Spleen (tissue), 11 donors: ENCODE data around the gene ACAN. TPM values are rescaled to one million over a fixed set of nuclear protein-coding genes. Genes with fewer than 3 reads are reported as not detected.
A peak's percentile ranks its signal among the peaks of the same experiment; 100 is the strongest.

Source experiments
- DNase-seq: peaks from one replicate; pipeline ENCODE4 v3.0.0-alpha.2; 2020
- H3K27ac ChIP-seq, 8 donors: fragments of 200-600 bp; sonication (generic) in 7 of 8; 1 replicate in 4 of 8; 2 replicates in 4 of 8; pipeline versions ENCODE4 v1.5.0 to v1.8.0; 2016 to 2021; ENCODE audit warnings: inconsistent platforms in 4 of 8, mild to moderate bottlenecking in 4 of 8, moderate library complexity in 1 of 8
- H3K27me3 ChIP-seq, 7 donors: fragments of 200-600 bp; sonication (generic) in 6 of 7; replicated peaks in 1 of 7; 1 replicate in 4 of 7; 2 replicates in 3 of 7; pipeline versions ENCODE4 v1.5.0 to v1.8.0; 2016 to 2021; ENCODE audit warnings: inconsistent platforms in 3 of 7, mild to moderate bottlenecking in 1 of 7
- H3K36me3 ChIP-seq, 6 donors: fragments of 200-600 bp; sonication (generic) in 5 of 6; 1 replicate in 4 of 6; 2 replicates in 2 of 6; pipeline versions ENCODE4 v1.5.0 to v1.8.0; 2016 to 2021; ENCODE audit warnings: inconsistent platforms in 2 of 6
- H3K4me1 ChIP-seq, 6 donors: fragments of 200-600 bp; sonication (generic) in 5 of 6; 1 replicate in 3 of 6; 2 replicates in 3 of 6; pipeline versions ENCODE4 v1.5.0 to v1.8.0; 2016 to 2021; ENCODE audit warnings: inconsistent platforms in 3 of 6
- H3K4me3 ChIP-seq, 8 donors: fragments of 200-600 bp; sonication (generic) in 7 of 8; 1 replicate in 4 of 8; 2 replicates in 4 of 8; pipeline versions ENCODE4 v1.5.0 to v1.8.0; 2016 to 2021; ENCODE audit warnings: inconsistent platforms in 4 of 8, mild to moderate bottlenecking in 4 of 8, moderate library complexity in 2 of 8
- H3K9me3 ChIP-seq, 8 donors: fragments of 200-600 bp; sonication (generic) in 7 of 8; 1 replicate in 4 of 8; 2 replicates in 4 of 8; pipeline versions ENCODE4 v1.5.0 to v1.8.0; 2016 to 2021; ENCODE audit warnings: inconsistent platforms in 4 of 8
- POLR2A ChIP-seq, 3 donors: fragments of 450-650 bp; IDR thresholded peaks; one replicate each; pipeline ENCODE4 v1.5.1; 2017; ENCODE audit warnings: antibody characterized with exemption in 3 of 3, mild to moderate bottlenecking in 1 of 3
- POLR2AphosphoS5 ChIP-seq, 3 donors: sonication (generic); formaldehyde crosslinking; IDR thresholded peaks; one replicate each; pipeline ENCODE4 v1.5.1; 2017; ENCODE audit warnings: antibody characterized with exemption in 3 of 3
- WGBS, 5 donors: extraction: QIAGEN DNeasy Blood & Tissue Kit in 3 of 5; methylation state at CpG; one replicate each; pipeline versions ENCODE4 v1.1.5 to v1.1.7; 2013 to 2018; 5-methylcytosine and 5-hydroxymethylcytosine counted together
- intact Hi-C: fragments of 100-400 bp; cut with DNase I; formaldehyde crosslinking; loops from one replicate; pipeline ENCODE4 v1.15.0; 2023; ENCODE audit warnings: low total_unique reads
- polyA plus RNA-seq, 3 donors: library from polyadenylated mRNA; stranded (reverse); fragments of 200-250 nt; gene quantifications; one replicate each; pipeline ENCODE4 v1.2.1, GENCODE V29; 2013
- total RNA-seq, 7 donors: library from RNA; depleted of rRNA in 3 of 7; stranded (reverse); fragments of >200 nt in 3 of 7; fragmentation: NEBNext Ultra II Directional in 4 of 7; extraction: Animal tissue kit (Norgen Biotek cat#: 25700) in 4 of 7; gene quantifications; one replicate each; pipeline versions ENCODE4 v1.1.0 to v1.2.1, GENCODE V29; 2016 to 2021
- TF ChIP-seq, protein P1 (sequence below), 11 experiments: fragments of 200-600 bp in 7 of 11; fragments of 450-650 bp in 4 of 11; sonication (generic) in 4 of 11; IDR thresholded peaks in 8 of 11; conservative IDR thresholded peaks in 3 of 11; 1 replicate in 7 of 11; 2 replicates in 4 of 11; pipeline versions ENCODE4 v1.4.0 to v1.8.0; 2016 to 2021; ENCODE audit warnings: antibody characterized with exemption in 11 of 11, inconsistent platforms in 4 of 11, mild to moderate bottlenecking in 1 of 11
- donor health status: healthy with polysubstance abuse.
- donor health status: DM: no; HTN: no; CAD: no; lungs with moderate emphysema.
- donor health status: DM: no; HTN: no; CAD: no.
- donor health status: Bipolar disorder and iron deficiency.
- donor health status: healthy.
- donor health status: DM: no; HTN: no; CAD: no.
- donor health status: DM: yes; HTN: yes; CAD: no.

ACAN gene
- total and polyA plus RNA-seq, 10 donors: 0.09 to 2.1 (median 0.87) TPM

DNA sequence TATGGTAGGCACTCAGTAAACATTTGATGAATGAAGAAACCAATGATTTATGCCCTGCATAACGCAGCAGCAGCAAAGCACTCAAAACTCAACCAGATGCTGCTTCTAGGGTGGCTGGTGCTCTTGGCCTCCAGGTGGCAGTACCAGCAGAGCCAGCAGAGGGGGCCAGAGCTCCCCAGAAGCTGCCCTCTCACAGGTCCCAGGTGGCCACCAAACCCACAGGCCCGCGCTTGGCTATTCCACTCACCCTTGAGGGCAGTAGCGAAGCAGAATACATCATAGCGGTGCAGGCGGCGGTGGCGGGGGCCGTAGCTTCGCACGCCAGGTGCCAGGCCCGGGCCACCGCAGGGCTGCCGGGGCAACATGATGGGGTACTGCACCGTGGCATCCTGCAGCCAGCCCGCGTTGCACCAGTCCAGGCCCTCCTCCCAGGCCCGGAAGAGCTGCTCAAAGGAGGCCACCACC lies 75.5 kb downstream of the ACAN start:
- TF ChIP-seq, protein P1, sequence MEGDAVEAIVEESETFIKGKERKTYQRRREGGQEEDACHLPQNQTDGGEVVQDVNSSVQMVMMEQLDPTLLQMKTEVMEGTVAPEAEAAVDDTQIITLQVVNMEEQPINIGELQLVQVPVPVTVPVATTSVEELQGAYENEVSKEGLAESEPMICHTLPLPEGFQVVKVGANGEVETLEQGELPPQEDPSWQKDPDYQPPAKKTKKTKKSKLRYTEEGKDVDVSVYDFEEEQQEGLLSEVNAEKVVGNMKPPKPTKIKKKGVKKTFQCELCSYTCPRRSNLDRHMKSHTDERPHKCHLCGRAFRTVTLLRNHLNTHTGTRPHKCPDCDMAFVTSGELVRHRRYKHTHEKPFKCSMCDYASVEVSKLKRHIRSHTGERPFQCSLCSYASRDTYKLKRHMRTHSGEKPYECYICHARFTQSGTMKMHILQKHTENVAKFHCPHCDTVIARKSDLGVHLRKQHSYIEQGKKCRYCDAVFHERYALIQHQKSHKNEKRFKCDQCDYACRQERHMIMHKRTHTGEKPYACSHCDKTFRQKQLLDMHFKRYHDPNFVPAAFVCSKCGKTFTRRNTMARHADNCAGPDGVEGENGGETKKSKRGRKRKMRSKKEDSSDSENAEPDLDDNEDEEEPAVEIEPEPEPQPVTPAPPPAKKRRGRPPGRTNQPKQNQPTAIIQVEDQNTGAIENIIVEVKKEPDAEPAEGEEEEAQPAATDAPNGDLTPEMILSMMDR (IDR thresholded peaks at IDR 0.05 in 8 of 11, conservative IDR thresholded peaks at IDR 0.05 in 3 of 11): peak in 8 of 11 experiments; percentile 21 to 66 (median 49)
- TF ChIP-seq POLR2A (IDR thresholded peaks at IDR 0.05): no peak
- H3K27ac ChIP-seq: no peak overlapping the region
- no peaks in the 10 kb centered on the region for H3K4me1 ChIP-seq
- DNase-seq: no peak
- 76 to 89% (median 80%) methylated on average over 6 to 18 of the region's 18 CpGs for WGBS, 5 donors
- H3K4me3 ChIP-seq: no peak overlapping the region
- H3K9me3 ChIP-seq: no peaks in the 10 kb centered on the region
- H3K27me3 ChIP-seq: no peaks in the 10 kb centered on the region
- H3K36me3 ChIP-seq: peaks cover 0 to 74% (median 3%) of the 10 kb centered on the region in 6 donors
- intact Hi-C loops: no loop called here

DNA sequence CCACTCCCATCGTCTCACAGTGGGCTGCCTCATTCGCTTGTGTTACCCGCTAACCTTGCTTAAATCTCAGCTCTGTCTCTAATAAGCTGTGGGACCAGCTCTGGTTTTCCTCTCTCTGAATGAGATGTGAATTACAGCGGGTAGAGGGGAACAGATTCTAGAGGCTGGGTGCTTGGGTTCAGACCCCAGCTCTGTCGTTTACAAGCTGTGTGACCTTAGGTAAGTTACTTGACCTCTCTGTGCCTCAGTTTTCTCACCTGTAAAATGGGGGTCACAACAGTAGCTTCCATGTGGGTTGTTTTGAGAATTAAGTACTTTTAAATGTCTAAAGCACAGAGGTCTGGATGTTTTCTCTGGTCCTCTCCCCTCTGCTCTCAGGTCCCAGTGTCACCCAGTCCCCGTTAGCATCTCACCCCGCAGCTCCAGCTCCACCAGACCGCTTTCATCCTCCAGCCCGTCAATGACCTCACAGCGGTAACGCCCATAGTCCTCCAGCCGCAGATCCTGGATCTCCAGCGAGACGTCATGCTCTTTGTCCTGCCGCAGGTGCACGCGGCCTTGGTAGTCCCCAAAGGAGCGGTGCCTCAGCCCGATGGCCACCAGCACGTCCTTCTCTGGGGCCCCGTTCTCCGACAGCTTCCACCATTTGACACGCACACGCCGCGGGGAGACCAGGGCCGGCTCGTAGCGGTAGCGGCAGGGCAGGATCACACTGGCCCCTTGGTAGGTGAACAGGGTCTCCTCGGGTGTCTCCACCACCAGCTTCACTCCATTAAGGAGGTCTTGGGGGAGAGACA lies 77.9 kb downstream of the ACAN start:
- intact Hi-C loops: no loop called here
- H3K27me3 ChIP-seq: no peaks in the 10 kb centered on the region
- 94 to 97% (median 95%) methylated on average over 19 to 31 of the region's 31 CpGs for WGBS, 5 donors
- H3K4me1 ChIP-seq: no peaks in the 10 kb centered on the region
- TF ChIP-seq POLR2A (IDR thresholded peaks at IDR 0.05): no peak
- no peak for TF ChIP-seq POLR2AphosphoS5 (IDR thresholded peaks at IDR 0.05)
- TF ChIP-seq, protein P1 (IDR thresholded peaks at IDR 0.05 in 8 of 11, conservative IDR thresholded peaks at IDR 0.05 in 3 of 11): no peak
- no peak overlapping the region for H3K27ac ChIP-seq
- DNase-seq: no peak
- H3K4me3 ChIP-seq: no peak overlapping the region
- H3K36me3 ChIP-seq: peaks cover 0 to 85% (median 4%) of the 10 kb centered on the region in 6 donors
- no peaks in the 10 kb centered on the region for H3K9me3 ChIP-seq

- DNase-seq: no peak
- WGBS, 5 donors: 91 to 96% (median 93%) methylated on average over 3 of the region's 3 CpGs
- Histone ChIP-seq H3K4me1 (no peaks in the 10 kb centered on the region), H3K36me3 (peaks cover 0 to 85% (median 7%) of the 10 kb centered on the region in 6 donors), H3K27ac (no peak overlapping the region), H3K9me3 (no peaks in the 10 kb centered on the region), H3K27me3 (no peaks in the 10 kb centered on the region), H3K4me3 (no peak overlapping the region)
- TF ChIP-seq, protein P1 (IDR thresholded peaks at IDR 0.05 in 8 of 11, conservative IDR thresholded peaks at IDR 0.05 in 3 of 11): no peak
- TF ChIP-seq POLR2A (IDR thresholded peaks at IDR 0.05) (no peak), POLR2AphosphoS5 (IDR thresholded peaks at IDR 0.05) (no peak)
- intact Hi-C loops: no loop called here
Observed at GRCh38 chr15:88881775-88882174, 78.5 kb downstream of the ACAN start.

GRCh38 chr15:88882785-88883184 lies 79.5 kb downstream of the ACAN start:
- no peak overlapping the region for H3K27ac ChIP-seq
- WGBS, 5 donors: 77 to 88% (median 83%) methylated on average over 4 of the region's 4 CpGs
- TF ChIP-seq, protein P1 (IDR thresholded peaks at IDR 0.05 in 8 of 11, conservative IDR thresholded peaks at IDR 0.05 in 3 of 11): no peak
- no peak for TF ChIP-seq POLR2AphosphoS5 (IDR thresholded peaks at IDR 0.05)
- no peak for TF ChIP-seq POLR2A (IDR thresholded peaks at IDR 0.05)
- H3K27me3 ChIP-seq: no peaks in the 10 kb centered on the region
- no peaks in the 10 kb centered on the region for H3K9me3 ChIP-seq
- H3K36me3 ChIP-seq: peaks cover 0 to 82% (median 8%) of the 10 kb centered on the region in 6 donors
- H3K4me1 ChIP-seq: no peaks in the 10 kb centered on the region
- DNase-seq: no peak
- H3K4me3 ChIP-seq: no peak overlapping the region
- intact Hi-C loops: no loop called here
